GM20431 (cell line): Measurements from ENCODE around the gene GALNS.
"Not testable (repeated sequence)": the region's sequence is repeated elsewhere in the genome, so short reads cannot be mapped to it uniquely, and the experiment has no call there.

ENCODE experiments used
- in situ Hi-C: fragments of 300-500 bp; cut with MseI, MboI; formaldehyde crosslinking; loops from one replicate; pipeline ENCODE4 v1.15.0; 2020; ENCODE audit warnings: low sequenced_read_pairs; ENCODE audit not compliant: unreplicated experiment

Gene GALNS

GRCh38 chr16:88840600-88841215, 16.0 kb downstream of the GALNS start:
- in situ Hi-C loops = no loop called here

- in situ Hi-C loops = no loop called here
Observed at GRCh38 chr16:88839745-88840599, 16.8 kb downstream of the GALNS start.

GRCh38 chr16:88839026-88839529, 17.7 kb downstream of the GALNS start:
- in situ Hi-C loops = no loop called here

- in situ Hi-C loops = no loop called here
Observed at GRCh38 chr16:88838566-88838965, 18.2 kb downstream of the GALNS start.

GRCh38 chr16:88837806-88838205, 18.9 kb downstream of the GALNS start:
- in situ Hi-C loops = no loop called here

- in situ Hi-C loops = no loop called here
Observed at GRCh38 chr16:88836791-88837190, 20.0 kb downstream of the GALNS start.

- in situ Hi-C loops = no loop called here
Observed at GRCh38 chr16:88835818-88836217, 20.9 kb downstream of the GALNS start.

- in situ Hi-C loops = no loop called here
Observed at GRCh38 chr16:88835383-88835782, 21.4 kb downstream of the GALNS start.

- in situ Hi-C loops = no loop called here
Observed at GRCh38 chr16:88834670-88835069, 22.1 kb downstream of the GALNS start.

- in situ Hi-C loops = no loop called here
Observed at GRCh38 chr16:88833086-88833485, 23.7 kb downstream of the GALNS start.

GRCh38 chr16:88831838-88832237, 24.9 kb downstream of the GALNS start:
- in situ Hi-C loops = no loop called here

- in situ Hi-C loops = no loop called here
Observed at GRCh38 chr16:88830783-88831182, 26.0 kb downstream of the GALNS start.

- in situ Hi-C loops = no loop called here
Observed at GRCh38 chr16:88830258-88830657, 26.5 kb downstream of the GALNS start.

GRCh38 chr16:88828711-88829110, 28.0 kb downstream of the GALNS start:
- in situ Hi-C loops = no loop called here

- in situ Hi-C loops = no loop called here
Observed at GRCh38 chr16:88827727-88828126, 29.0 kb downstream of the GALNS start.

GRCh38 chr16:88826070-88826840, 30.5 kb downstream of the GALNS start:
- in situ Hi-C loops = no loop called here

GRCh38 chr16:88825146-88825545, 31.6 kb downstream of the GALNS start:
- in situ Hi-C loops = no loop called here

GRCh38 chr16:88824256-88825077, 32.3 kb downstream of the GALNS start:
- in situ Hi-C loops = no loop called here

GRCh38 chr16:88823646-88824045, 33.1 kb downstream of the GALNS start:
- in situ Hi-C loops = not testable (repeated sequence)
